H1 (cell line): ENCODE data around the gene NLRP1. TPM values are rescaled to one million over a fixed set of nuclear protein-coding genes. Genes with fewer than 3 reads are reported as not detected.

Experiments
- CTCF ChIA-PET: fragments of 300-600 bp; sonication (Branson Sonifier 250); formaldehyde crosslinking; loops from one replicate; lab custom pipeline; 2021; ENCODE audit not compliant: partially characterized antibody; lab: Charles Lee
- POLR2A ChIA-PET: fragments of 300-600 bp; sonication (Branson Sonifier 250); formaldehyde crosslinking; loops from one replicate; lab custom pipeline; 2021; ENCODE audit warnings: inconsistent platforms; ENCODE audit not compliant: partially characterized antibody; lab: Charles Lee
- DNase-seq, 2 experiments: peaks; one replicate each; pipeline versions ENCODE4 v3.0.0 to v3.0.0-alpha.2; 2010 to 2022; ENCODE audit warnings: low spot score in 2 of 2, low read depth in 1 of 2, mixed read lengths in 1 of 2
- FAIRE-seq: peaks from 2 replicates; lab custom pipeline; 2011; peaks lifted over from hg19 to GRCh38; lab: Jason Lieb, UNC
- H2AFZ ChIP-seq: 2 replicates; pipeline ENCODE4 v1.8.1; 2012; ENCODE audit warnings: low read length, inconsistent platforms
- H2AK5ac ChIP-seq: 2 replicates; pipeline ENCODE4 v1.6.1; 2013; ENCODE audit warnings: low read depth, low read length
- H2BK120ac ChIP-seq: replicated peaks from 2 replicates; pipeline ENCODE3; 2013; ENCODE audit warnings: low read depth, low read length, inconsistent platforms
- H2BK12ac ChIP-seq: 2 replicates; pipeline ENCODE4 v1.6.1; 2013; ENCODE audit warnings: low read depth, low read length
- H2BK15ac ChIP-seq: 2 replicates; pipeline ENCODE4 v1.6.1; 2013; ENCODE audit warnings: low read length
- H2BK20ac ChIP-seq: 2 replicates; pipeline ENCODE4 v1.6.1; 2013; ENCODE audit warnings: low read length
- H2BK5ac ChIP-seq: 2 replicates; pipeline ENCODE4 v1.6.1; 2013; ENCODE audit warnings: low read depth, low read length
- H3K14ac ChIP-seq: 2 replicates; pipeline ENCODE4 v1.6.1; 2013; ENCODE audit warnings: inconsistent platforms; ENCODE audit not compliant: insufficient read length
- H3K18ac ChIP-seq: 2 replicates; pipeline ENCODE4 v1.6.1; 2013; ENCODE audit warnings: low read length; ENCODE audit errors: extremely low read depth
- H3K23ac ChIP-seq: 2 replicates; pipeline ENCODE4 v1.6.1; 2013; ENCODE audit warnings: inconsistent platforms; ENCODE audit not compliant: insufficient read length
- H3K23me2 ChIP-seq: 2 replicates; pipeline ENCODE4 v1.6.1; 2013; ENCODE audit warnings: low read depth, low read length
- H3K27ac ChIP-seq: 2 replicates; pipeline ENCODE4 v1.6.1; 2011; ENCODE audit warnings: low read depth, low read length, inconsistent platforms
- H3K27me3 ChIP-seq, 4 experiments: replicated peaks in 1 of 4; 1 replicate in 1 of 4; 2 replicates in 3 of 4; pipeline versions ENCODE4 v1.6.1 to v1.8.1; 2011 to 2013; ENCODE audit warnings: low read length in 3 of 4, mild to moderate bottlenecking in 3 of 4, inconsistent platforms in 2 of 4, mixed read lengths in 2 of 4, moderate library complexity in 1 of 4; ENCODE audit not compliant: control insufficient read depth in 3 of 4, insufficient read depth in 3 of 4; ENCODE audit errors: extremely low read depth in 1 of 4
- H3K36me3 ChIP-seq, 4 experiments: 2 replicates each; pipeline versions ENCODE4 v1.6.1 to v1.8.1; 2011 to 2013; ENCODE audit warnings: mild to moderate bottlenecking in 4 of 4, low read length in 3 of 4, moderate library complexity in 2 of 4, control low read depth in 1 of 4, inconsistent platforms in 1 of 4; ENCODE audit not compliant: insufficient read depth in 4 of 4, control insufficient read depth in 2 of 4
- H3K4ac ChIP-seq: replicated peaks from 2 replicates; pipeline ENCODE3; 2013; ENCODE audit warnings: low read length, low read depth, mixed read lengths, inconsistent platforms; ENCODE audit not compliant: insufficient read length
- H3K4me1 ChIP-seq, 4 experiments: replicated peaks in 1 of 4; 1 replicate in 1 of 4; 2 replicates in 3 of 4; pipeline versions ENCODE4 v1.6.1 to v1.8.1; 2011 to 2013; ENCODE audit warnings: low read length in 3 of 4, inconsistent platforms in 2 of 4, mixed read lengths in 1 of 4; ENCODE audit not compliant: insufficient read depth in 4 of 4, control insufficient read depth in 3 of 4
- H3K4me2 ChIP-seq, 2 experiments: 2 replicates each; pipeline versions ENCODE4 v1.6.1 to v1.8.1; 2011 to 2013; ENCODE audit warnings: low read depth in 2 of 2, low read length in 2 of 2, control low read depth in 1 of 2, inconsistent platforms in 1 of 2, mild to moderate bottlenecking in 1 of 2; ENCODE audit not compliant: insufficient read depth in 1 of 2
- H3K4me3 ChIP-seq, 4 experiments: fragments of 200-600, 300-600 bp in 1 of 4; sonication (generic), shearing (Covaris generic), sonication (Bioruptor Twin) in 1 of 4; 2 replicates each; pipeline versions ENCODE4 v1.5.1 to v1.8.1; 2011 to 2016; ENCODE audit warnings: low read length in 4 of 4, low read depth in 3 of 4, control low read depth in 2 of 4, inconsistent platforms in 2 of 4, mild to moderate bottlenecking in 2 of 4, mixed read lengths in 1 of 4, moderate library complexity in 1 of 4; ENCODE audit not compliant: insufficient read depth in 2 of 4; ENCODE audit errors: extremely low read depth in 1 of 4
- H3K56ac ChIP-seq: replicated peaks from 2 replicates; pipeline ENCODE3; 2013; ENCODE audit warnings: low read depth, mild to moderate bottlenecking, mixed read lengths, low read length, inconsistent platforms; ENCODE audit not compliant: insufficient read length
- H3K79me1 ChIP-seq: 2 replicates; pipeline ENCODE4 v1.6.1; 2013; ENCODE audit warnings: low read depth, low read length, control low read depth
- H3K79me2 ChIP-seq, 2 experiments: 2 replicates each; pipeline versions ENCODE4 v1.6.1 to v1.8.1; 2012 to 2013; ENCODE audit warnings: low read length in 2 of 2, mild to moderate bottlenecking in 2 of 2, inconsistent platforms in 1 of 2; ENCODE audit not compliant: insufficient read depth in 2 of 2, control insufficient read depth in 1 of 2
- H3K9ac ChIP-seq, 4 experiments: replicated peaks in 1 of 4; 1 replicate in 1 of 4; 2 replicates in 3 of 4; pipeline versions ENCODE4 v1.6.1 to v1.8.1; 2011 to 2013; ENCODE audit warnings: low read depth in 3 of 4, low read length in 3 of 4, control low read depth in 2 of 4, mild to moderate bottlenecking in 2 of 4, moderate library complexity in 2 of 4, inconsistent platforms in 1 of 4; ENCODE audit errors: extremely low read depth in 1 of 4
- H3K9me3 ChIP-seq, 2 experiments: 2 replicates each; pipeline versions ENCODE4 v1.6.1 to v1.8.1; 2012 to 2013; ENCODE audit warnings: mild to moderate bottlenecking in 2 of 2, moderate library complexity in 2 of 2, control low read depth in 1 of 2, inconsistent platforms in 1 of 2, low read depth in 1 of 2, low read length in 1 of 2, mixed read lengths in 1 of 2; ENCODE audit not compliant: insufficient read depth in 2 of 2
- H4K20me1 ChIP-seq, 2 experiments: replicated peaks in 1 of 2; 2 replicates each; pipeline versions ENCODE3 to v1.8.1; 2011 to 2013; ENCODE audit warnings: inconsistent platforms in 2 of 2, low read length in 2 of 2, mild to moderate bottlenecking in 1 of 2; ENCODE audit not compliant: insufficient read depth in 2 of 2, control insufficient read depth in 1 of 2
- H4K5ac ChIP-seq: 2 replicates; pipeline ENCODE4 v1.6.1; 2013; ENCODE audit warnings: low read length, low read depth, mixed read lengths, inconsistent platforms; ENCODE audit not compliant: insufficient read length
- H4K8ac ChIP-seq: 2 replicates; pipeline ENCODE4 v1.8.0; 2013; ENCODE audit warnings: mild to moderate bottlenecking, moderate library complexity, low read length, inconsistent platforms; ENCODE audit not compliant: insufficient read depth; ENCODE audit errors: extremely low read depth
- H4K91ac ChIP-seq: replicated peaks from 2 replicates; pipeline ENCODE3; 2013; ENCODE audit warnings: low read length, mixed read lengths, inconsistent platforms; ENCODE audit not compliant: insufficient read length
- CTCF ChIP-seq, 3 experiments: IDR thresholded peaks; 1 replicate in 2 of 3; 2 replicates in 1 of 3; pipeline versions ENCODE4 v1.5.1 to v1.6.1; 2011; ENCODE audit warnings: low read length in 3 of 3, mild to moderate bottlenecking in 3 of 3, inconsistent platforms in 2 of 3, low read depth in 1 of 3, moderate library complexity in 1 of 3; ENCODE audit not compliant: insufficient read depth in 1 of 3; ENCODE audit errors: control extremely low read depth in 1 of 3
- KDM4A ChIP-seq: IDR thresholded peaks from one replicate; pipeline ENCODE4 v1.7.1; 2012; ENCODE audit warnings: low read depth, mild to moderate bottlenecking, moderate library complexity, low read length, inconsistent platforms; ENCODE audit not compliant: severe bottlenecking
- KDM5A ChIP-seq: fragments of 200-600 bp; IDR thresholded peaks from 2 replicates; pipeline ENCODE4 v1.7.1; 2012; ENCODE audit warnings: mild to moderate bottlenecking, low read length, inconsistent platforms, mixed read lengths
- POU5F1 ChIP-seq: IDR thresholded peaks from 2 replicates; pipeline ENCODE4 v1.6.1; 2011; ENCODE audit warnings: low read depth, mild to moderate bottlenecking, low read length, moderate library complexity
- RAD21 ChIP-seq, 2 experiments: IDR thresholded peaks in 1 of 2; conservative IDR thresholded peaks in 1 of 2; 2 replicates each; pipeline ENCODE4 v1.6.1; 2011; ENCODE audit warnings: low read depth in 2 of 2, low read length in 2 of 2, improper control_type of control experiment in 1 of 2, inconsistent platforms in 1 of 2, mild to moderate bottlenecking in 1 of 2, moderate library complexity in 1 of 2
- SIX5 ChIP-seq: IDR thresholded peaks from 2 replicates; pipeline ENCODE4 v1.6.1; 2011; ENCODE audit warnings: mild to moderate bottlenecking, low read depth, low read length
- TCF12 ChIP-seq: IDR thresholded peaks from 2 replicates; pipeline ENCODE4 v1.6.1; 2011; ENCODE audit warnings: low read depth, mild to moderate bottlenecking, low read length
- WGBS, 2 experiments: shearing (Covaris generic) in 1 of 2; methylation state at CpG; one replicate each; pipeline versions ENCODE4 v1.1.6 to v1.1.7; 2013 to 2015; ENCODE audit warnings: low lambda C conversion rate in 2 of 2, mixed read lengths in 2 of 2, inconsistent platforms in 1 of 2, low coverage in 1 of 2, missing lambda C conversion rate in 1 of 2; ENCODE audit not compliant: insufficient replicate concordance in 2 of 2, insufficient coverage in 1 of 2, insufficient read length in 1 of 2; ENCODE audit errors: extremely low coverage in 1 of 2, missing lambda C conversion rate in 1 of 2; 5-methylcytosine and 5-hydroxymethylcytosine counted together
- polyA plus RNA-seq, 7 experiments: library from polyadenylated mRNA; depleted of rRNA in 3 of 7; stranded (reverse) in 5 of 7; unstranded in 2 of 7; fragments of >200 nt in 5 of 7; fragments of 200-250 nt in 2 of 7; gene quantifications; 1 replicate in 5 of 7; 2 replicates in 1 of 7; 4 replicates in 1 of 7; pipeline versions ENCODE4 v1.2.1 to v1.2.3, GENCODE V29; 2011 to 2013; ENCODE audit warnings: missing spikeins in 2 of 7, mixed read lengths in 2 of 7
- total RNA-seq: library from RNA; stranded (reverse); fragmentation: NEBNext Ultra II Directional; extraction: Animal tissue kit (Norgen Biotek cat#: 25700); gene quantifications from 2 replicates; pipeline ENCODE4 v1.2.1, GENCODE V29; 2021

The NLRP1 gene
- total and polyA plus RNA-seq, 2 of the 8 experiments (the other 6 are each of a cell fraction or from before 2014, with no cell fraction given) = 8.6 to 10.4 TPM

GRCh38 chr17:5485270-5486205, 98.8 kb downstream of the NLRP1 start, which contains the start of gene DERL2:
Gene DERL2 (minus strand): TSS chr17:5486178. CDS start chr17:5486161, 17 bp downstream.
- H3K23me2 ChIP-seq = peaks cover 8% of the 10 kb centered on the region
- peak within 1 kb of the TSS; percentile 100 for H4K8ac ChIP-seq
- peak within 1 kb of the TSS; percentile 86 for H3K18ac ChIP-seq
- FAIRE-seq (no peak), DNase-seq (peak in 1 of 2 experiments; percentile 75)
- peak within 1 kb of the TSS; percentile 99 for H3K4ac ChIP-seq
- no peaks in the 10 kb centered on the region for H3K27me3 ChIP-seq
- H3K14ac ChIP-seq = no peak within 1 kb of the TSS
- WGBS, 2 experiments = 12% methylated on average over 18 of the region's 29 CpGs; no CpG with 5 or more reads in 1 of the 2 experiments
- H2BK12ac ChIP-seq = peak within 1 kb of the TSS; percentile 79; the same call in 1 of the 2 replicates
- H2BK5ac ChIP-seq = peak within 1 kb of the TSS; percentile 99
- POLR2A ChIA-PET = interaction anchor here (0.7 to 6.2 kb wide), 21 partner anchors 8 to 949 kb away, joined by 3 to 91 read pairs (median 5); partner anchors contain the start of genes AIPL1, C1QBP, DHX33 and NUP88
- peak within 1 kb of the TSS; percentile 85 to 94 for H3K4me2 ChIP-seq
- peak within 1 kb of the TSS; percentile 94; the same call in 1 of the 2 replicates for H2AK5ac ChIP-seq
- H2BK15ac ChIP-seq = 0 out of 2 replicates have a peak within 1 kb of the TSS, but pooled peaks have one; percentile 82
- H3K79me1 ChIP-seq = peaks cover 5% of the 10 kb centered on the region; the same call in 1 of the 2 replicates
- H2BK20ac ChIP-seq = no peak within 1 kb of the TSS
- peaks cover 3 to 13% of the 10 kb centered on the region in 2 experiments for H4K20me1 ChIP-seq
- H3K4me1 ChIP-seq = no peaks in the 10 kb centered on the region
- peak within 1 kb of the TSS; percentile 96 for H4K91ac ChIP-seq
- peak within 1 kb of the TSS; percentile 97 for H4K5ac ChIP-seq
- peak within 1 kb of the TSS; percentile 47 for H2BK120ac ChIP-seq
- H3K9me3 ChIP-seq = no peaks in the 10 kb centered on the region
- peak within 1 kb of the TSS; percentile 100 for H3K27ac ChIP-seq
- peak within 1 kb of the TSS; percentile 96 to 100 (median 100) for H3K9ac ChIP-seq
- H3K23ac ChIP-seq = no peak within 1 kb of the TSS
- peak within 1 kb of the TSS; percentile 96 to 99 (median 98) for H3K4me3 ChIP-seq
- CTCF ChIA-PET = interaction anchor here (0.9 to 1.9 kb wide), 7 partner anchors 10 to 22 kb away, joined by 3 to 7 read pairs (median 4); partner anchors contain the start of gene DHX33
- peaks cover 8 to 73% of the 10 kb centered on the region in 2 experiments for H3K79me2 ChIP-seq
- H3K36me3 ChIP-seq = peaks cover 9 to 60% (median 31%) of the 10 kb centered on the region in 4 experiments
- peak within 1 kb of the TSS; percentile 99 for H3K56ac ChIP-seq
- H2AFZ ChIP-seq = peak within 1 kb of the TSS; percentile 76; the same call in 1 of the 2 replicates
- TF ChIP-seq CTCF (IDR thresholded peaks at IDR 0.05; ENCODE audit: control extremely low read depth in 1 of 3, insufficient read depth in 1 of 3, low read depth in 1 of 3, low read length in 3 of 3) = no peak
- TF ChIP-seq RAD21 (IDR thresholded peaks at IDR 0.05 in 1 of 2, conservative IDR thresholded peaks at IDR 0.05 in 1 of 2; ENCODE audit: low read depth in 2 of 2, low read length in 2 of 2) = no peak
- TF ChIP-seq KDM4A = peak; percentile 48
- TF ChIP-seq POU5F1 = no peak
- no peak for TF ChIP-seq TCF12
- no peak for TF ChIP-seq SIX5
- peak; percentile 84 for TF ChIP-seq KDM5A
